Liver (tissue), 3 donors: ENCODE results near the gene PDCL3.

Source experiments
- GABPA ChIP-seq, 2 donors: IDR thresholded peaks in 1 of 2; conservative IDR thresholded peaks in 1 of 2; 2 replicates each; pipeline ENCODE4 v1.6.1; 2016; ENCODE audit warnings: antibody characterized with exemption in 2 of 2, mild to moderate bottlenecking in 1 of 2, moderate library complexity in 1 of 2
- RAD21 ChIP-seq, 2 donors: IDR thresholded peaks; 2 replicates each; pipeline ENCODE4 v1.6.1; 2016; ENCODE audit warnings: antibody characterized with exemption in 2 of 2, mild to moderate bottlenecking in 2 of 2
- YY1 ChIP-seq: IDR thresholded peaks from 2 replicates; pipeline ENCODE4 v1.6.1; 2016; ENCODE audit warnings: antibody characterized with exemption, mild to moderate bottlenecking
- TF ChIP-seq, protein P1 (sequence below): fragments of 150-350 bp; IDR thresholded peaks from 2 replicates; pipeline ENCODE4 v1.5.1; 2017; ENCODE audit warnings: improper control_type of control experiment, low read depth, low read length; ENCODE audit not compliant: missing input control
- TF ChIP-seq, protein P2 (sequence below): IDR thresholded peaks from 2 replicates; pipeline ENCODE4 v1.6.1; 2016; ENCODE audit warnings: antibody characterized with exemption, mild to moderate bottlenecking
- TF ChIP-seq, protein P3 (sequence below): IDR thresholded peaks from 2 replicates; pipeline ENCODE4 v1.6.1; 2016; ENCODE audit warnings: antibody characterized with exemption
- donor health status: healthy.
- donor health status: healthy.

DNA sequence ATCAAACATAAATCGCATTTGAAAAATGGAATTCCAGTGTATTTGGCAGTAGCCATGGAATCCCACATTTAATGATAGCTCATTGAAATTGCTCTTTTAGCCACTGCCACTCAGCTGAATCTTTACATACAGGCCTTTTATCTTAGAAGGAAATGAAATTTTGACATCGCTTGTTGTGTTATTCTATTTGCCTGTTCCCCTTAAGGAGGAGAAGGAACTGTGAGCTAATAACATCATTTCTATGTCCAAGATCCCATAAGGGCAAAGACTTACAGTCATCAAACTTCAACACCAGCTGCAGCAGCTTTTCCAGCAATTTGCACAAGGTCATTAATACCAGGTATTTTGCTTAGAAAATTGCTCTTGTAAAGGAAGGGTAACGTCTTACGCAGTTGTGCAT lies 6.0 kb upstream of the PDCL3 start:
- TF ChIP-seq, protein P1, sequence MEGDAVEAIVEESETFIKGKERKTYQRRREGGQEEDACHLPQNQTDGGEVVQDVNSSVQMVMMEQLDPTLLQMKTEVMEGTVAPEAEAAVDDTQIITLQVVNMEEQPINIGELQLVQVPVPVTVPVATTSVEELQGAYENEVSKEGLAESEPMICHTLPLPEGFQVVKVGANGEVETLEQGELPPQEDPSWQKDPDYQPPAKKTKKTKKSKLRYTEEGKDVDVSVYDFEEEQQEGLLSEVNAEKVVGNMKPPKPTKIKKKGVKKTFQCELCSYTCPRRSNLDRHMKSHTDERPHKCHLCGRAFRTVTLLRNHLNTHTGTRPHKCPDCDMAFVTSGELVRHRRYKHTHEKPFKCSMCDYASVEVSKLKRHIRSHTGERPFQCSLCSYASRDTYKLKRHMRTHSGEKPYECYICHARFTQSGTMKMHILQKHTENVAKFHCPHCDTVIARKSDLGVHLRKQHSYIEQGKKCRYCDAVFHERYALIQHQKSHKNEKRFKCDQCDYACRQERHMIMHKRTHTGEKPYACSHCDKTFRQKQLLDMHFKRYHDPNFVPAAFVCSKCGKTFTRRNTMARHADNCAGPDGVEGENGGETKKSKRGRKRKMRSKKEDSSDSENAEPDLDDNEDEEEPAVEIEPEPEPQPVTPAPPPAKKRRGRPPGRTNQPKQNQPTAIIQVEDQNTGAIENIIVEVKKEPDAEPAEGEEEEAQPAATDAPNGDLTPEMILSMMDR, result no peak
- TF ChIP-seq RAD21 (IDR thresholded peaks at IDR 0.05), result no peak
- TF ChIP-seq, protein P2, sequence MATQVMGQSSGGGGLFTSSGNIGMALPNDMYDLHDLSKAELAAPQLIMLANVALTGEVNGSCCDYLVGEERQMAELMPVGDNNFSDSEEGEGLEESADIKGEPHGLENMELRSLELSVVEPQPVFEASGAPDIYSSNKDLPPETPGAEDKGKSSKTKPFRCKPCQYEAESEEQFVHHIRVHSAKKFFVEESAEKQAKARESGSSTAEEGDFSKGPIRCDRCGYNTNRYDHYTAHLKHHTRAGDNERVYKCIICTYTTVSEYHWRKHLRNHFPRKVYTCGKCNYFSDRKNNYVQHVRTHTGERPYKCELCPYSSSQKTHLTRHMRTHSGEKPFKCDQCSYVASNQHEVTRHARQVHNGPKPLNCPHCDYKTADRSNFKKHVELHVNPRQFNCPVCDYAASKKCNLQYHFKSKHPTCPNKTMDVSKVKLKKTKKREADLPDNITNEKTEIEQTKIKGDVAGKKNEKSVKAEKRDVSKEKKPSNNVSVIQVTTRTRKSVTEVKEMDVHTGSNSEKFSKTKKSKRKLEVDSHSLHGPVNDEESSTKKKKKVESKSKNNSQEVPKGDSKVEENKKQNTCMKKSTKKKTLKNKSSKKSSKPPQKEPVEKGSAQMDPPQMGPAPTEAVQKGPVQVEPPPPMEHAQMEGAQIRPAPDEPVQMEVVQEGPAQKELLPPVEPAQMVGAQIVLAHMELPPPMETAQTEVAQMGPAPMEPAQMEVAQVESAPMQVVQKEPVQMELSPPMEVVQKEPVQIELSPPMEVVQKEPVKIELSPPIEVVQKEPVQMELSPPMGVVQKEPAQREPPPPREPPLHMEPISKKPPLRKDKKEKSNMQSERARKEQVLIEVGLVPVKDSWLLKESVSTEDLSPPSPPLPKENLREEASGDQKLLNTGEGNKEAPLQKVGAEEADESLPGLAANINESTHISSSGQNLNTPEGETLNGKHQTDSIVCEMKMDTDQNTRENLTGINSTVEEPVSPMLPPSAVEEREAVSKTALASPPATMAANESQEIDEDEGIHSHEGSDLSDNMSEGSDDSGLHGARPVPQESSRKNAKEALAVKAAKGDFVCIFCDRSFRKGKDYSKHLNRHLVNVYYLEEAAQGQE, result no peak
- TF ChIP-seq, protein P3, sequence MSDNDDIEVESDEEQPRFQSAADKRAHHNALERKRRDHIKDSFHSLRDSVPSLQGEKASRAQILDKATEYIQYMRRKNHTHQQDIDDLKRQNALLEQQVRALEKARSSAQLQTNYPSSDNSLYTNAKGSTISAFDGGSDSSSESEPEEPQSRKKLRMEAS, result no peak
- no peak for TF ChIP-seq YY1
- TF ChIP-seq GABPA (IDR thresholded peaks at IDR 0.05 in 1 of 2, conservative IDR thresholded peaks at IDR 0.05 in 1 of 2), result no peak
